Left kidney (tissue), 8 donors: ENCODE results near the gene HES4. TPM values are rescaled to one million over a fixed set of nuclear protein-coding genes. Genes with fewer than 3 reads are reported as not detected.

Experiments used
- DNase-seq: peaks from one replicate; pipeline ENCODE4 v3.0.0-alpha.2; 2013
- long read RNA-seq, 8 donors: transcript quantifications; one replicate each; lab custom pipeline, GENCODE V29; 2026
- polyA plus RNA-seq: library from polyadenylated mRNA; unstranded; fragments of 120-200 nt; gene quantifications from one replicate; pipeline ENCODE4 v1.2.1, GENCODE V29; 2013; ENCODE audit not compliant: insufficient read length

HES4 gene, protein sequence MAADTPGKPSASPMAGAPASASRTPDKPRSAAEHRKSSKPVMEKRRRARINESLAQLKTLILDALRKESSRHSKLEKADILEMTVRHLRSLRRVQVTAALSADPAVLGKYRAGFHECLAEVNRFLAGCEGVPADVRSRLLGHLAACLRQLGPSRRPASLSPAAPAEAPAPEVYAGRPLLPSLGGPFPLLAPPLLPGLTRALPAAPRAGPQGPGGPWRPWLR
- polyA plus RNA-seq = 13.8 TPM
- long read RNA-seq, donor 1, transcript HES4-201 (4 exons, 899 nt) = minor isoform, 48 of 189 reads
- long read RNA-seq, donor 1, transcript HES4-203 (2 exons, 1,038 nt) = major isoform, 71 of 189 reads
- long read RNA-seq, donor 1, transcript HES4-202 (3 exons, 1,040 nt) = minor isoform, 10 of 189 reads
- long read RNA-seq, donor 1, transcript HES4-204 (3 exons, 667 nt) = minor isoform, 25 of 189 reads
- long read RNA-seq, donor 1, partial matches to known transcripts = 26 of 189 reads
- long read RNA-seq, donor 1, other reads (novel, unspliced or antisense) = 9 of 189 reads
- long read RNA-seq, donor 2, transcript HES4-201 (4 exons, 899 nt) = minor isoform, 26 of 93 reads
- long read RNA-seq, donor 2, transcript HES4-202 (3 exons, 1,040 nt) = minor isoform, 9 of 93 reads
- long read RNA-seq, donor 2, transcript HES4-204 (3 exons, 667 nt) = minor isoform, 8 of 93 reads
- long read RNA-seq, donor 2, transcript HES4-203 (2 exons, 1,038 nt) = major isoform, 50 of 93 reads
- long read RNA-seq, donor 2, partial matches to known transcripts = 0 of 93 reads
- long read RNA-seq, donor 2, other reads (novel, unspliced or antisense) = 0 of 93 reads
- long read RNA-seq, donor 3, transcript HES4-202 (3 exons, 1,040 nt) = minor isoform, 13 of 70 reads
- long read RNA-seq, donor 3, transcript HES4-204 (3 exons, 667 nt) = minor isoform, 14 of 70 reads
- long read RNA-seq, donor 3, transcript HES4-203 (2 exons, 1,038 nt) = major isoform, 26 of 70 reads
- long read RNA-seq, donor 3, transcript HES4-201 (4 exons, 899 nt) = minor isoform, 17 of 70 reads
- long read RNA-seq, donor 3, partial matches to known transcripts = 0 of 70 reads
- long read RNA-seq, donor 3, other reads (novel, unspliced or antisense) = 0 of 70 reads
- long read RNA-seq, donor 4, transcript HES4-203 (2 exons, 1,038 nt) = major isoform, 11 of 19 reads
- long read RNA-seq, donor 4, transcript HES4-201 (4 exons, 899 nt) = minor isoform, 6 of 19 reads
- long read RNA-seq, donor 4, partial matches to known transcripts = 0 of 19 reads
- long read RNA-seq, donor 4, other reads (novel, unspliced or antisense) = 0 of 19 reads
- long read RNA-seq, donor 5, transcript HES4-201 (4 exons, 899 nt) = minor isoform, 67 of 219 reads
- long read RNA-seq, donor 5, transcript HES4-204 (3 exons, 667 nt) = minor isoform, 22 of 219 reads
- long read RNA-seq, donor 5, transcript HES4-203 (2 exons, 1,038 nt) = major isoform, 96 of 219 reads
- long read RNA-seq, donor 5, transcript HES4-202 (3 exons, 1,040 nt) = minor isoform, 22 of 219 reads
- long read RNA-seq, donor 5, partial matches to known transcripts = 0 of 219 reads
- long read RNA-seq, donor 5, other reads (novel, unspliced or antisense) = 12 of 219 reads
- long read RNA-seq, donor 6, transcript HES4-204 (3 exons, 667 nt) = minor isoform, 7 of 105 reads
- long read RNA-seq, donor 6, transcript HES4-202 (3 exons, 1,040 nt) = minor isoform, 26 of 105 reads
- long read RNA-seq, donor 6, transcript HES4-203 (2 exons, 1,038 nt) = major isoform, 45 of 105 reads
- long read RNA-seq, donor 6, transcript HES4-201 (4 exons, 899 nt) = minor isoform, 27 of 105 reads
- long read RNA-seq, donor 6, partial matches to known transcripts = 0 of 105 reads
- long read RNA-seq, donor 6, other reads (novel, unspliced or antisense) = 0 of 105 reads
- long read RNA-seq, donor 7, transcript HES4-204 (3 exons, 667 nt) = minor isoform, 15 of 212 reads
- long read RNA-seq, donor 7, transcript HES4-203 (2 exons, 1,038 nt) = major isoform, 89 of 212 reads
- long read RNA-seq, donor 7, transcript HES4-202 (3 exons, 1,040 nt) = minor isoform, 18 of 212 reads
- long read RNA-seq, donor 7, transcript HES4-201 (4 exons, 899 nt) = minor isoform, 46 of 212 reads
- long read RNA-seq, donor 7, partial matches to known transcripts = 5 of 212 reads
- long read RNA-seq, donor 7, other reads (novel, unspliced or antisense) = 39 of 212 reads
- long read RNA-seq, donor 8, transcript HES4-201 (4 exons, 899 nt) = minor isoform, 12 of 175 reads
- long read RNA-seq, donor 8, transcript HES4-203 (2 exons, 1,038 nt) = major isoform, 25 of 175 reads
- long read RNA-seq, donor 8, partial matches to known transcripts = 134 of 175 reads
- long read RNA-seq, donor 8, other reads (novel, unspliced or antisense) = 0 of 175 reads

DNA sequence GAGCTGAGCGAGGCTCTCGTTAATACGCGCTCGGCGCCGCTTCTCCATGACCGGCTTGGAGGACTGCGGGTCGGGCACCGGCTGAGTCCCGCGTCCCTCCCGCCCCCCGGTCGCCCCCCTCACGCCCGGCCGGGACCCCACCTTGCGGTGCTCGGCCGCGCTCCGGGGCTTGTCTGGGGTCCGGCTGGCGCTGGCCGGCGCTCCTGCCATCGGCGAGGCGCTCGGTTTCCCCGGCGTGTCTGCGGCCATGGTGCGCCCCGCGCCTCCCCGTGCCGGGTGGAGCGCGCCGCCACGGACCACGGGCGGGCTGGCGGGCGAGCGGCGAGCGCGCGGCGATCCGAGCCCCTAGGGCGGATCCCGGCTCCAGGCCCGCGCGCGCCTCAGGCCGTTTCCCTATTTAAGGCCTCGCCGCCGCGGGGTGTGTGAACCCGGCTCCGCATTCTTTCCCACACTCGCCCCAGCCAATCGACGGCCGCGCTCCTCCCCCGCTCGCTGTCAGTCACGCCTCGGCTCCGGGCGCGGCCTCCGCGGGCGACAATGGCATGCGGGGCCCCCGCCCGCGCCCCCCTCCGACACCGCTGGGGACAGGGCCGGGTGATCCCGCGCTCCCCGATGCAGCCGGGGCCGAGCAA is at the start of gene HES4:
HES4 (minus strand) TSS at position 373 of the 632 bp plus-strand sequence; CDS start at position 249, 124 bp downstream.
- DNase-seq = peak; percentile 88

DNA sequence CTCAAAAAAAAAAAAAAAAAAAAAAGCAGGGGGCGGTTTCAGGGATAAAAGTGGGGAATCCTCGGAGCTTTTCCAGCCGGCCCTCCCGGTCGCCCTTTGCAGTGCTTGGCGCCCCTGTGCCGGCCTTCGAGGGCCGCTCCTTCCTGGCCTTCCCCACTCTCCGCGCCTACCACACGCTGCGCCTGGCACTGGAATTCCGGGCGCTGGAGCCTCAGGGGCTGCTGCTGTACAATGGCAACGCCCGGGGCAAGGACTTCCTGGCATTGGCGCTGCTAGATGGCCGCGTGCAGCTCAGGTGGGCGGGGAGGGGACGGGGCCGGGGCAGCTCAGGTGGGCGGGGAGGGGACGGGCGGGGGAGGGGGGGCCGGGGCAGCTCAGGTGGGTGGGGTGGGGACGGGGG is 48.9 kb upstream of the HES4 start:
- no peak for DNase-seq

DNA sequence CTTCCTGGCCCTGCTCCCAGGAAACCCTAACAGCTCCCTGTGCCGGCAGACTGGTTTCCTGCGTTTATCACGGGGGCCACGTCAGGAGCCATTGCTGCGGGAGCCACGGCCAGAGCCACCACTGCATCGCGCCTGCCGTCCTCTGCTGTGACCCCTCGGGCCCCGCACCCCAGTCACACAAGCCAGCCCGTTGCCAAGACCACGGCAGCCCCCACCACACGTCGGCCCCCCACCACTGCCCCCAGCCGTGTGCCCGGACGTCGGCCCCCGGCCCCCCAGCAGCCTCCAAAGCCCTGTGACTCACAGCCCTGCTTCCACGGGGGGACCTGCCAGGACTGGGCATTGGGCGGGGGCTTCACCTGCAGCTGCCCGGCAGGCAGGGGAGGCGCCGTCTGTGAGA is 48.1 kb upstream of the HES4 start:
- DNase-seq = no peak

DNA sequence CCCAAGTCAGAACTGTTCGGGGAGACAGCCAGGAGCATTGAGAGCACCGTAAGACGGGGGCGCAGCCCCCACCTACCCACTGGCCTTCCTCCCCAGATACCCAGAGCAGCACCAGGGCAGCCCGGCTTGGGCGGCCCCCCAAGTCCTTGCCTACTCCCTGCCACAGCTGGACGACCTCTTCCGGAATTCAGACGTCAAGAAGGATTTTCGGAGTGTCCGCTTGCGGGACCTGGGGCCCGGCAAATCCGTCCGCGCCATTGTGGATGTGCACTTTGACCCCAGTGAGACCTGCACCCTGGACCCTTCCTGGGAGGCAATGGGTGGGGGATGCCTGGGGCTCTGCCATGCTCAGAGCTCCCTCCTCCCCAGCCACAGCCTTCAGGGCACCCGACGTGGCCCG is 47.5 kb upstream of the HES4 start:
- no peak for DNase-seq

DNA sequence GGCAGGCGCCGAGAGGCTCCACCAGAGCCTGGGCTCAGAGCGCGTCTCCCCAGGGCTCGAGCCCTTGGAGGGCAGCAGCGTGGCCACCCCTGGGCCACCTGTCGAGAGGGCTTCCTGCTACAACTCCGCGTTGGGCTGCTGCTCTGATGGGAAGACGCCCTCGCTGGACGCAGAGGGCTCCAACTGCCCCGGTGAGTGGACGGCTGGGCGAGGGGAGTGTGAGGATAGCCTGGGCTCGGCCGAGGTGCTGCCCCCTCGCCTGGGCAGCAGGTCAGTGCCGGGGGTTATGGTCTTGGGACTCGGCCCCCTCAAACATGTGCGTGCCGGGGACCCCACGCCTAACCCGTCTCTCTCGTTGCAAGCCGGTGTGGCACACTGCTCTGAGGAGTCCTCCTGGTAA is 46.9 kb upstream of the HES4 start:
- DNase-seq = no peak

DNA sequence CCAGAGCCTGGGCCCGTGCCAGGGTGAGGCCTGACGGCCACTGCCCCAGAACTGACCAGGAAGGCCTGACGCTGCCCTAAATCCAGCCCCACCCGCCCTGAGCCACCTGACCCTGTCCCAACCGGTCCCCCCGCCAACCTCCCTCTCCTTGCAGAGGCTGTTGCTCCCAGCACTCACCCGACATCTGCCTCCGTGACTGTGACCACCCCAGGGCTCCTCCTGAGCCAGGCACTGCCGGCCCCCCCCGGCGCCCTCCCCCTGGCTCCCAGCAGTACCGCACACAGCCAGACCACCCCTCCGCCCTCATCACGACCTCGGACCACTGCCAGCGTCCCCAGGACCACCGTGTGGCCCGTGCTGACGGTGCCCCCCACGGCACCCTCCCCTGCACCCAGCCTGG is 46.3 kb upstream of the HES4 start:
- DNase-seq = no peak

DNA sequence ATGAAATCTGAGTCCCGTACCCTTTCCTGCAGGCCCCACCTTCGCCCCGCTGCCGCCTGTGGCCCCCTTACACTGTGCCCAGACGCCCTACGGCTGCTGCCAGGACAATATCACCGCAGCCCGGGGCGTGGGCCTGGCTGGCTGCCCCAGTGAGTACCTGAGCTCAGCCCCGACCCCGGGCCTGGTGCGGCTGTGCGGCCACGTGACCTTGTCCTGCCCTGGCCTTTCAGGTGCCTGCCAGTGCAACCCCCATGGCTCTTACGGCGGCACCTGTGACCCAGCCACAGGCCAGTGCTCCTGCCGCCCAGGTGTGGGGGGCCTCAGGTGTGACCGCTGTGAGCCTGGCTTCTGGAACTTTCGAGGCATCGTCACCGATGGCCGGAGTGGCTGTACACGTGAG is 45.2 kb upstream of the HES4 start:
- no peak for DNase-seq

DNA sequence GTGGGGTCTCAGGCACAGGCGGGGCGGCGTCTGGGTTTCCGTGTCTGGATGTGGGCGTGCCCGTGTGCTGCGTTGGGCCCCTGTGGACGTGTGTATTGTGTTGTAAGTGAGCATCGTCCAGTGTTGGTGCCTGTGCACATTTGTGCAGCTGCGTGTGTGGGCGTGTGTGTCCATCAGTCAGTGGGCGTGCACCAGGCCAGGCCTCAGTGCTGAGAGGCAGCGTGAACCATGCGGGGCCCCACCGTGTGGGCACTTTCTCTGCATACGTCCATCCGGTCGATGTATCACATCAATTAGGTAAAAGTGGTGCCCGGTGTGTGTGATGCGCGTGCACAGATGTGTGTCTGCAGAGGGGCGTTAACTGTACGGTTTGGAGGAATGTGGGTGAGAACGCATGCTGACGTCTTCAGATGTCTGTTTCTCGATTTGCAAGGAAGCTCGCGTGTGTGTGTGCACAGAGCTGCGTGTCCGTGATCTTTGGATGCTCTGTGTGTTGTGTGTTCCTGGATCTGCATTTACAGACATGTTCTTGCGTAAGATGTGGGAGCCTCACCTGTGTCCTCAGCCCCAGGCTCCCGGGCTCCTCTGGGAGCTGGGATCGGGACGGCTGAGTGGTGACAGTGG is 44.7 kb upstream of the HES4 start:
- no peak for DNase-seq

DNA sequence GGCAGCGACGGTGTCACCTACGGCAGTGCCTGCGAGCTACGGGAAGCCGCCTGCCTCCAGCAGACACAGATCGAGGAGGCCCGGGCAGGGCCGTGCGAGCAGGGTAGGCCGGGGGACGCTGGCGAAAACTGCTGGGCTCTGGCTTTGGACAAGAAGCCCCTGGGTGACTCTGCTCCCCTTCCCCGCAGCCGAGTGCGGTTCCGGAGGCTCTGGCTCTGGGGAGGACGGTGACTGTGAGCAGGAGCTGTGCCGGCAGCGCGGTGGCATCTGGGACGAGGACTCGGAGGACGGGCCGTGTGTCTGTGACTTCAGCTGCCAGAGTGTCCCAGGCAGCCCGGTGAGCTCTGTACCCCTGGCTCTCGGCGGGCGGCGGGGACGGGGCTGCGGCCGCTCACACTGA is 44.0 kb upstream of the HES4 start:
- no peak for DNase-seq

DNA sequence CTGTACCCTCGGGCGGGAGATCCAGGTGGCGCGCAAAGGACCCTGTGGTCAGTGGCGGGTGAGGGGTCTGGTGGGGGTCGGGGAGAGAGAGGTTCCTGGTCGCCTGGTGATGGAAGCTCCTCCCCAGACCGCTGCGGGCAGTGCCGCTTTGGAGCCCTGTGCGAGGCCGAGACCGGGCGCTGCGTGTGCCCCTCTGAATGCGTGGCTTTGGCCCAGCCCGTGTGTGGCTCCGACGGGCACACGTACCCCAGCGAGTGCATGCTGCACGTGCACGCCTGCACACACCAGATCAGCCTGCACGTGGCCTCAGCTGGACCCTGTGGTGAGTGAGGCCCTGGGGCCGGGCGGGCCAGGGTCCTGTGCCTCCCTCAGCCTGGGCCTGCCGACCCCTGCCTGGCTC is 43.5 kb upstream of the HES4 start:
- no peak for DNase-seq

DNA sequence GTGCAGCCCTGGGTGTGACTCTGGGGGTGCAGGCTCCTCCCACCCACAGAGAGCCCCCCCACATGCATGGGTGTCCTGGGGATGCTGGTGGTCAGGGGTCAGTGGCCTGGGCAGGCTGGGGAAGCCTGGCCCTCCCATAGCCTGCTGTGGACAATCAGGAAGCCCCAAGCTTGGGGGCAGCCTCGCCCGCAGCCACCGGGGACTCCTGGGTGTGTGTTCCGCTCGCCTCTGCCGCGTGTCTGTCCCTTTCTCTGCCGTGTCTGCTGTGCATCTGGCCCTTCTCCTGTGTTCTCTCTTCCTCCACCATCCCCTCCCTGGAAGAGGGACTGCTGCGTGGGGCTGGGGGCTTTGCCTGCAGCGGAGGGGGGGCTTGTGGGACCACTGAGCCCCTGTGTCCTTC is 42.9 kb upstream of the HES4 start:
- no peak for DNase-seq

DNA sequence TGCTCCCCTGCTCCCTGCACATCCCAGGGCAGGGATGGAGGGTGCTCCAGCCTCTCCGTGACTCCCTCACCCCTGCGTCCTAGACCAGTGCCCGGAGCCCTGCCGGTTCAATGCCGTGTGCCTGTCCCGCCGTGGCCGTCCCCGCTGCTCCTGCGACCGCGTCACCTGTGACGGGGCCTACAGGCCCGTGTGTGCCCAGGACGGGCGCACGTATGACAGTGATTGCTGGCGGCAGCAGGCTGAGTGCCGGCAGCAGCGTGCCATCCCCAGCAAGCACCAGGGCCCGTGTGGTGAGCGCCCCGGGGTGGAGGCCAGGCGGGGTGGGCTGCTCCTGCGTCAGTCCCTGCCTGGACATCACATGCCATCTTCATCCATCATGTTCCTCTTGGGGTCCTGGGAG is 42.0 kb upstream of the HES4 start:
- no peak for DNase-seq

DNA sequence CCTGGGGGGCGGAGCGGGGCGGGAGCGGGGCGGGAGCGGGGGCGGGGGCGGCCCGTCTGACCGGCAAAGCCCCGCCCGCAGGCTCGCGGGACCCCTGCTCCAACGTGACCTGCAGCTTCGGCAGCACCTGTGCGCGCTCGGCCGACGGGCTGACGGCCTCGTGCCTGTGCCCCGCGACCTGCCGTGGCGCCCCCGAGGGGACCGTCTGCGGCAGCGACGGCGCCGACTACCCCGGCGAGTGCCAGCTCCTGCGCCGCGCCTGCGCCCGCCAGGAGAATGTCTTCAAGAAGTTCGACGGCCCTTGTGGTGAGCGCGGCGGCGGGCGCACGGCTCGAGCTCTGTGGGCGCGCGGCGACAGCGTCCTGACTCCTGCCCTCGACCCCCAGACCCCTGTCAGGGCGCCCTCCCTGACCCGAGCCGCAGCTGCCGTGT is 41.2 kb upstream of the HES4 start:
- DNase-seq = no peak

DNA sequence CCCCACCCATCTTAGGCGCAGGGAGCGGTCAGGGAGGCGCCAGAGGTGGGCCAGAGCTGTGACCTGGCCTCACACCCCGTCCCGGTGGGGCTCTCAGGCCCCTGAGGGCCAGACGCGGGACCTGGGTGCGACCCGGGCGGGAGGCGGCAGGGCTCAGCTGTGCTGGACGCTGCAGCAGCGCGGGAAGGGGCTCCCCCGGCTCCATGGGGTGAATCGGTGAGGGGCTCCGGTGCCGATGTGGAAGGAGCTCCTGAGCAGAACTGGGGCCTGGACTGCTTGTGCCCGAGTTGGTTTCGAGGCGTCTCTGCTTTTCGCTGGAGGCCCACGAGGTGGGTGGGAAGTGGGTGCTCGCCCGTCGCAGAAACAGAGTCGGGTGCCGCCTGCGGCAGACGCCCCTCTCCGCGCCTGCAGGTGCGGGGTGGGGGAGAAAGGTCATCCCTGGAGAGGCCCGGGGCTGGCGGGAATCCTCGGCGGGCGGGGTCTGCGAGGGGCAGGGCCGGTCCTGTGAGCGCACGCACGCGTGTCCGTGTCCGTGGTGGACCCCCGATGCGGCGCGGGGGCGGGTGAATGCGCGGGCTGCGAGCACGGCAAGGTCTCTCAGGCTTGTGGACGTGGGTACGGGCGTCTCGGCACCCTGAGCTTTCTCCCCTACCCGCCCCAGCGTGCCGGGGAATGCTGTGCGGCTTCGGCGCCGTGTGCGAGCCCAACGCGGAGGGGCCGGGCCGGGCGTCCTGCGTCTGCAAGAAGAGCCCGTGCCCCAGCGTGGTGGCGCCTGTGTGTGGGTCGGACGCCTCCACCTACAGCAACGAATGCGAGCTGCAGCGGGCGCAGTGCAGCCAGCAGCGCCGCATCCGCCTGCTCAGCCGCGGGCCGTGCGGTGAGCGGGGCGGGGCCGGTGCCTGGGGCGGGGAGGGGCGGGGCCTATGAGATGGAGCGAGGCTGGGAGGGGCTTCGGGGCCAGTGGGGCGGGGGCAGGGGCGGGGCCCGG is 40.4 kb upstream of the HES4 start:
- DNase-seq = no peak

DNA sequence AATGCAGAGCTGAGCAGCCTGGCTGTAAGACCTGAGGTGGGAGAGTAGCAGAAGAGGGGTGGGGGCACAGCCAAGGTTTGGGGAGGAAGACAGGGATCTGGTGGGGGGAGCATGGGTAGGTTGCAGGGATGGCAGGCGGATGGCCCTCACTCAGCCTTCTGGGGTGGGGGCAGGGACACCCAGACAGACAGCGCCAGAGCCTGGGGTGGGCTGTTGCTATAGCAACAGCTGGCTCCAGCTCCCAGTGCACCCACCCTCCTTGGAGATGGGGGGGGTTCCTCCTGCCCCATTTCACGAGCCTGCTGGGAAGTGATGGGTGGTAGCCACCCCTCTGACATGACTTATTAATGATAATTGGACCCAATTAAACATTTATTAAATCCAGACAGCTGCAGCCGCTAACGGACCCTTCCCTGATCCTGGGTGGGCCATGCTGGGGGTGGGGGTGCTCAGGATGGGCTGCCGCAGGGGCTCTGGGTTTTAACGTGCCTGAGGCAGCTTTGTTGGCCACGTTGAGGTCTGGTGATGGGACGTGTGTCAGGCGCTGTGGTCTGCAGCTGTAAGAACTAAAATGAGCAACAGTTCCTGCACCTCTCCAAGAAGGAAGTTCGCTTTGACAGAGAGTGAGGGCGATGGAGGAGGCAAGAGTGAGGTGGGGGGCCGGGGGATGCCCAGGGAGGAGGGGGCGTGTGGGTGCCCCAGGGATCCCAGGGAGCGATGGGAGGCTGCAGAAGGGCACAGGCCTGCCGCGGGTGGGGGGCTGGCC is 39.4 kb upstream of the HES4 start:
- DNase-seq = no peak

DNA sequence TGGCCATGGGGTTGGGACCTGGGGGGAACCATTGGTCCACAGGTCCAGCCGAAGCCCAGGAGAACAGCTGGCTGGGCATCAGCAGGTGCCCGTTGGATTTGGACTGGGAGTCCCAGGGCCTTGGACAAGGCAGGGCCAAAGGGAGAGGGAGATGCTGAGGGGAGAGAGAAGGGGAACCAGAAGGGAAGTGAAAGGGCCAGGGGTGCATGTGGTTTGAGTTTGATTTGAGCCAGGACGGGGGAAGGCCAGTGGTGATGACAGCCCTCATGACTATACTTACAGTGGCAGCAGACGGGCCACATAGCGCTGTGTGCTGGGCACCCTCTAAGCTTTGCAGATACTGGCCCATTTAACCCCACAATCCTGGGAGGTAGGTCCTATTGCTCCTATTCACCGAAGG is 38.8 kb upstream of the HES4 start:
- DNase-seq = no peak
